OCI-LY1 (cell line): Measurements from ENCODE around the gene CSNK1D.

ENCODE experiments used
- H2AFZ ChIP-seq: fragments of 200-600 bp; sonication (generic), shearing (Covaris generic); 2 replicates; pipeline ENCODE4 v1.6.0; 2014; ENCODE audit warnings: antibody characterized with exemption, mild to moderate bottlenecking, low read length
- H3F3A ChIP-seq: fragments of 200-600 bp; sonication (generic), shearing (Covaris generic); 2 replicates; pipeline ENCODE4 v1.6.0; 2014; ENCODE audit warnings: mild to moderate bottlenecking, antibody characterized with exemption, low read length, moderate library complexity; ENCODE audit not compliant: insufficient read depth
- H3K27ac ChIP-seq: fragments of 200-600 bp; sonication (generic); 2 replicates; pipeline ENCODE4 v1.5.1; 2014; ENCODE audit warnings: low read length, mixed run types, mild to moderate bottlenecking, low read depth; ENCODE audit not compliant: poor library complexity, severe bottlenecking
- H3K27me3 ChIP-seq: fragments of 200-600 bp; sonication (generic); 2 replicates; pipeline ENCODE4 v1.6.0; 2014; ENCODE audit warnings: antibody characterized with exemption, mild to moderate bottlenecking, low read length, moderate library complexity; ENCODE audit not compliant: insufficient read depth
- H3K36me3 ChIP-seq: fragments of 200-600 bp; sonication (generic); 2 replicates; pipeline ENCODE4 v1.6.1; 2014; ENCODE audit warnings: mild to moderate bottlenecking, antibody characterized with exemption, low read length, moderate library complexity, mixed read lengths; ENCODE audit not compliant: insufficient read depth
- H3K4me1 ChIP-seq: fragments of 200-600 bp; sonication (generic); 2 replicates; pipeline ENCODE4 v1.5.1; 2014; ENCODE audit warnings: mild to moderate bottlenecking, low read length, moderate library complexity; ENCODE audit not compliant: insufficient read depth, severe bottlenecking
- H3K4me2 ChIP-seq: fragments of 200-600 bp; sonication (generic), shearing (Covaris generic); 2 replicates; pipeline ENCODE4 v1.6.1; 2014; ENCODE audit warnings: low read length
- H3K4me3 ChIP-seq: fragments of 200-600 bp; sonication (generic); 2 replicates; pipeline ENCODE4 v1.5.1; 2014; ENCODE audit warnings: low read length, low read depth, mild to moderate bottlenecking, mixed read lengths; ENCODE audit not compliant: poor library complexity, severe bottlenecking
- H3K79me2 ChIP-seq: fragments of 200-600 bp; shearing (Covaris generic); 2 replicates; pipeline ENCODE4 v1.6.1; 2016; ENCODE audit warnings: mixed run types, low read length, mixed read lengths; ENCODE audit not compliant: insufficient read depth
- H3K9ac ChIP-seq: fragments of 200-600 bp; sonication (generic), shearing (Covaris generic); 2 replicates; pipeline ENCODE4 v1.6.1; 2014; ENCODE audit warnings: mild to moderate bottlenecking, low read length, mixed read lengths
- H3K9me2 ChIP-seq: fragments of 200-600 bp; sonication (generic), shearing (Covaris generic); 2 replicates; pipeline ENCODE4 v1.6.1; 2014; ENCODE audit warnings: low read depth, mild to moderate bottlenecking, low read length, mixed read lengths
- H3K9me3 ChIP-seq: fragments of 200-600 bp; shearing (Covaris generic); 2 replicates; pipeline ENCODE4 v1.6.1; 2014; ENCODE audit warnings: low read length, mixed read lengths
- H4K20me1 ChIP-seq: fragments of 200-600 bp; sonication (generic), shearing (Covaris generic); 2 replicates; pipeline ENCODE4 v1.6.0; 2016; ENCODE audit warnings: mild to moderate bottlenecking, low read length; ENCODE audit not compliant: insufficient read depth
- CTCF ChIP-seq: fragments of 200-600 bp; sonication (generic), shearing (Covaris generic); IDR thresholded peaks from 2 replicates; pipeline ENCODE4 v1.5.1; 2017; ENCODE audit warnings: mild to moderate bottlenecking, antibody characterized with exemption, low read length, moderate library complexity, mixed read lengths
- EZH2 ChIP-seq: fragments of 200-600 bp; sonication (generic), shearing (Covaris generic); IDR thresholded peaks from 2 replicates; pipeline ENCODE4 v1.8.0; 2017; ENCODE audit warnings: borderline replicate concordance, mixed run types, mild to moderate bottlenecking, antibody characterized with exemption, low read length, moderate library complexity, mixed read lengths

CSNK1D gene

DNA sequence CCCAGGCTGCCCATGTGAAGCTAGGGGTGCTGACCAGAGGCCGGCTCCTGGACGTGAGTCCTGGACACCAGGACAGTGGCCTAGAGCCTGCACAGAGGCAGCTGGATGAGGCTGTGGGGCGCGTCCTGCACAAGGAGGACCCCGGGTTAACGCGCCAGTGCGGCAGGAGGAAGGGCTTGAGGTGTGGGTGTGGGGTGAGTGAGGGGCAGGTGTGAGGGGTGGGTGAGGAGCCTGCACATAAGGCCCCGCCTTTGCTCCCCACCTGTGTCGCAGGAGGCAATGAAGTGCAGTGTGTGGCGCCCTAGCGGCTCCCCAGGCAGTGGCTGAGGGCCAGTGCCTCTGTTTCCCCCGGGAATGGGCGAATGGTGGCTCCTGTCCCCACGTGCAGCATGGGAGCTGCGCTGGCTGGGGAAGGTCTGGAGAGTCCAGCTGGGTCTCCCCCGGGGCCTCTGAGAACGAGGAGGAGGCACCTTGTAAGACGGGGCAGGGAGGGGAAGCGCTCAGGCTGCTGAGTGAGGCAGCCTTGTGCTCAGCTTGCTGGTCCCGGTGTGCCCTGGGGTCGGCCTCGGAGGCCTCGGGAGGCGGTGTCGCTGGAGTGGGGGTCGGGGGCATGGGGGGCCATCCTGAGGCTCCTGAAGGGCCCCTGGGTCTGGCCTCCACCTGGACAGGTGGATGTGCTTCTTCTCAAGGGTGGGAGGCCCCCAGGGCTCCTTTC, 40.7 kb upstream of the CSNK1D start:
- peaks cover 11% of the 10 kb centered on the region; the same call in 1 of the 2 replicates for H3K27me3 ChIP-seq
- H2AFZ ChIP-seq, result no peak overlapping the region
- no peaks in the 10 kb centered on the region for H3K4me1 ChIP-seq
- no peaks in the 10 kb centered on the region for H3F3A ChIP-seq
- no peaks in the 10 kb centered on the region for H3K79me2 ChIP-seq
- H3K9me3 ChIP-seq, result no peaks in the 10 kb centered on the region
- H3K9me2 ChIP-seq, result no peaks in the 10 kb centered on the region
- TF ChIP-seq CTCF (no peak), EZH2 (no peak)
- no peak overlapping the region for H3K27ac ChIP-seq
- H3K9ac ChIP-seq, result no peak overlapping the region
- no peak overlapping the region for H3K4me3 ChIP-seq
- H3K4me2 ChIP-seq, result no peak overlapping the region
- no peaks in the 10 kb centered on the region for H3K36me3 ChIP-seq
- no peaks in the 10 kb centered on the region for H4K20me1 ChIP-seq

GRCh38 chr17:82313195-82314011, 39.9 kb upstream of the CSNK1D start:
- no peak overlapping the region for H2AFZ ChIP-seq
- H3K36me3 ChIP-seq, result no peaks in the 10 kb centered on the region
- H3K4me3 ChIP-seq, result no peak overlapping the region
- H3K27me3 ChIP-seq, result peaks cover 11% of the 10 kb centered on the region; the same call in 1 of the 2 replicates
- H3K9me3 ChIP-seq, result no peaks in the 10 kb centered on the region
- H3K4me2 ChIP-seq, result no peak overlapping the region
- no peaks in the 10 kb centered on the region for H3F3A ChIP-seq
- H3K9me2 ChIP-seq, result no peaks in the 10 kb centered on the region
- no peaks in the 10 kb centered on the region for H3K4me1 ChIP-seq
- no peak overlapping the region for H3K9ac ChIP-seq
- no peak overlapping the region for H3K27ac ChIP-seq
- TF ChIP-seq CTCF (no peak), EZH2 (no peak)
- no peaks in the 10 kb centered on the region for H3K79me2 ChIP-seq
- no peaks in the 10 kb centered on the region for H4K20me1 ChIP-seq

DNA sequence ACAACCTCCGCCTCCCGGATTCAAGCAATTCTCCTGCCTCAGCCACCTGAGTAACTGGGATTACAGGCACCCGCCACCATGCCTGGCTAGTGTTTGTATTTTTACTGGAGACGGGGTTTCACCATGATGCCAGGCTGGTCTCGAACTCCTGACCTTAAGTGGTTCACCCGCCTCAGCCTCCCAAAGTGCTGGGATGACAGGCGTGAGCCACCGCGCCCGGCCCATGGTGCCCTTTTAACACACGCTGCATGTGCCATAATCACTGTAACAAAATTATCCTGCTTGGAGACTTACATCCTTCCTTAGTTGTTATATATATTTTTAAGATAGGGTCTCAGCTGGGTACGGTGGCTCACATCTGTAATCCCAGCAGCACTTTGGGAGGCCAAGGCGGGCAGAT, 38.5 kb upstream of the CSNK1D start:
- no peaks in the 10 kb centered on the region for H3K79me2 ChIP-seq
- TF ChIP-seq EZH2 (no peak), CTCF (no peak)
- H3F3A ChIP-seq, result no peaks in the 10 kb centered on the region
- H3K36me3 ChIP-seq, result no peaks in the 10 kb centered on the region
- no peaks in the 10 kb centered on the region for H3K9me3 ChIP-seq
- H3K4me1 ChIP-seq, result no peaks in the 10 kb centered on the region
- no peak overlapping the region for H3K27ac ChIP-seq
- no peaks in the 10 kb centered on the region for H4K20me1 ChIP-seq
- no peak overlapping the region for H3K4me3 ChIP-seq
- H3K4me2 ChIP-seq, result no peak overlapping the region
- peaks cover 11% of the 10 kb centered on the region; the same call in 1 of the 2 replicates for H3K27me3 ChIP-seq
- H2AFZ ChIP-seq, result no peak overlapping the region
- no peak overlapping the region for H3K9ac ChIP-seq
- no peaks in the 10 kb centered on the region for H3K9me2 ChIP-seq
